ENCODE measurements around the gene PPP4R3A.

- TF ChIP-seq CREB1 (IDR thresholded peaks at IDR 0.05; ENCODE audit: low read depth) (no peak), TAF1 (IDR thresholded peaks at IDR 0.05; ENCODE audit: low read depth) (no peak), EP300 (IDR thresholded peaks at IDR 0.05; ENCODE audit: borderline replicate concordance) (no peak), YY1 (IDR thresholded peaks at IDR 0.05; ENCODE audit: low read depth) (no peak), CEBPB (IDR thresholded peaks at IDR 0.05) (no peak), REST (IDR thresholded peaks at IDR 0.05; ENCODE audit: low read depth) (no peak), RAD21 (IDR thresholded peaks at IDR 0.05; ENCODE audit: low read depth) (no peak), FOXM1 (IDR thresholded peaks at IDR 0.05; ENCODE audit: borderline replicate concordance, low read depth) (no peak), NFIC (IDR thresholded peaks at IDR 0.05) (no peak), TEAD4 (IDR thresholded peaks at IDR 0.05) (no peak)
Measured at GRCh38 chr14:91555531-91555930, 45.4 kb upstream of the PPP4R3A start.
